ACC112 (cell line): ENCODE data around the gene NNAT.
"Not testable (repeated sequence)": the region's sequence is repeated elsewhere in the genome, so short reads cannot be mapped to it uniquely, and the experiment has no call there.

Experiments
- H2AFZ ChIP-seq: fragments of 200-600 bp; sonication (generic); one replicate; pipeline ENCODE4 v1.6.0; 2017; ENCODE audit warnings: antibody characterized with exemption, low read length; ENCODE audit not compliant: unreplicated experiment
- H3K27ac ChIP-seq: fragments of 200-600 bp; sonication (generic); 2 replicates; pipeline ENCODE4 v1.5.1; 2014; ENCODE audit warnings: low read depth, mild to moderate bottlenecking, antibody characterized with exemption, low read length, moderate library complexity
- H3K27me3 ChIP-seq: fragments of 200-600 bp; sonication (generic); 2 replicates; pipeline ENCODE4 v1.6.1; 2014; ENCODE audit warnings: mild to moderate bottlenecking, antibody characterized with exemption, low read length, moderate library complexity, mixed read lengths; ENCODE audit not compliant: insufficient read depth
- H3K36me3 ChIP-seq: fragments of 200-600 bp; sonication (generic); 2 replicates; pipeline ENCODE4 v1.6.1; 2016; ENCODE audit warnings: mild to moderate bottlenecking, antibody characterized with exemption, low read length, moderate library complexity, mixed read lengths; ENCODE audit not compliant: insufficient read depth
- H3K4me1 ChIP-seq: fragments of 200-600 bp; sonication (generic); one replicate; pipeline ENCODE4 v1.6.1; 2016; ENCODE audit warnings: low read length, mixed read lengths; ENCODE audit not compliant: insufficient read depth, unreplicated experiment, control insufficient read depth
- H3K4me3 ChIP-seq: fragments of 200-600 bp; sonication (generic); 2 replicates; pipeline ENCODE4 v1.5.1; 2014; ENCODE audit warnings: mild to moderate bottlenecking, low read depth, low read length
- H3K79me2 ChIP-seq: fragments of 200-600 bp; sonication (generic); one replicate; pipeline ENCODE4 v1.6.0; 2016; ENCODE audit warnings: low read length; ENCODE audit not compliant: control insufficient read depth, unreplicated experiment, insufficient read depth

NNAT gene

DNA sequence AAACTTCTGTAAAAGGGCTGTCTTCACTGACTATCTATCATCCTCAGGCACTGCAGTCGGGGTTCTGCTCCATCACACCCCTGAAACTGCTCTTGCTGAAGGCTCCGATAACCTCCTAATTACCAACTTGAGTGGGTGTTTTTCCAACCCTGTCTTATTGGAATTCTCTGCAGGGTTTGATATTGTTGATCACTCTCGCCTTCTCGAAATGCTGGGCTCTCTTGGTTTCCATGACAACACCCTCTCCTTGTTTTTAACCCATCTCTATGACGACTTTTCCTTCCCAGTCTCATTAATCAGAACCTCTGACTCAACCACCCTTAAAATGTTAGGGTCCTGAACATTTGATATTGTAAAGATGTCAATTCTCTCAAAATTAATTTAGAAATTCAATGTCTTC, 39.4 kb upstream of the NNAT start:
- no peak overlapping the region for H2AFZ ChIP-seq
- no peaks in the 10 kb centered on the region for H3K4me1 ChIP-seq
- no peaks in the 10 kb centered on the region for H3K79me2 ChIP-seq
- H3K27me3 ChIP-seq, result peaks cover 78% of the 10 kb centered on the region
- no peaks in the 10 kb centered on the region for H3K36me3 ChIP-seq
- no peak overlapping the region for H3K27ac ChIP-seq
- H3K4me3 ChIP-seq, result no peak overlapping the region

- no peaks in the 10 kb centered on the region for H3K36me3 ChIP-seq
These were observed 36.7 kb upstream of the NNAT start for GRCh38 chr20:37484331-37484730.

DNA sequence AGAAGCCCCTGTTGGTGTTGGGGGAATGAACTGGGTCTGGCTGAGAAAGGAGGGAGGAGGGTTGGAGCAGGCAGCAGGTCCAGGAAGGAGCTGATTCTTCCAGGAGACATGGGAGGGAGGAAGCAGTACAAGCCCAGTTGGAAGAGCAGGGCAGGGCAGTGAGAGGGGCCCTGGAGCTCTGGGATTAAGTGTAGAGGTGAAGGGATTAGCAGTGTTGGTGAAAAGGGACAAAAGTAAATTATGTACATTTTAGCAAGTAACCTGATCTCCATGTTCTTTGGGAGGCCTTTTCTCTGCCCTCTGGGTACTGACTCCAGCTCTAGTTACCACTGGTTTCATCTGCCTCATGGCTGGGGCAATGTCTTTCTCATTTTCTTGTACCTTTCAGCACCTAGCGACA, 34.8 kb upstream of the NNAT start:
- H3K36me3 ChIP-seq, H3K79me2 ChIP-seq, H2AFZ ChIP-seq, H3K27ac ChIP-seq, H3K4me3 ChIP-seq, H3K4me1 ChIP-seq: not testable (repeated sequence)
- peaks cover 35% of the 10 kb centered on the region for H3K27me3 ChIP-seq

More at GRCh38 chr20:37484331-37484730, 36.7 kb upstream of the NNAT start:
- peaks cover 51% of the 10 kb centered on the region for H3K27me3 ChIP-seq
- no peaks in the 10 kb centered on the region for H3K79me2 ChIP-seq
- H3K4me3 ChIP-seq, result no peak overlapping the region
- H3K27ac ChIP-seq, result no peak overlapping the region
- no peak overlapping the region for H2AFZ ChIP-seq
- no peaks in the 10 kb centered on the region for H3K4me1 ChIP-seq

DNA sequence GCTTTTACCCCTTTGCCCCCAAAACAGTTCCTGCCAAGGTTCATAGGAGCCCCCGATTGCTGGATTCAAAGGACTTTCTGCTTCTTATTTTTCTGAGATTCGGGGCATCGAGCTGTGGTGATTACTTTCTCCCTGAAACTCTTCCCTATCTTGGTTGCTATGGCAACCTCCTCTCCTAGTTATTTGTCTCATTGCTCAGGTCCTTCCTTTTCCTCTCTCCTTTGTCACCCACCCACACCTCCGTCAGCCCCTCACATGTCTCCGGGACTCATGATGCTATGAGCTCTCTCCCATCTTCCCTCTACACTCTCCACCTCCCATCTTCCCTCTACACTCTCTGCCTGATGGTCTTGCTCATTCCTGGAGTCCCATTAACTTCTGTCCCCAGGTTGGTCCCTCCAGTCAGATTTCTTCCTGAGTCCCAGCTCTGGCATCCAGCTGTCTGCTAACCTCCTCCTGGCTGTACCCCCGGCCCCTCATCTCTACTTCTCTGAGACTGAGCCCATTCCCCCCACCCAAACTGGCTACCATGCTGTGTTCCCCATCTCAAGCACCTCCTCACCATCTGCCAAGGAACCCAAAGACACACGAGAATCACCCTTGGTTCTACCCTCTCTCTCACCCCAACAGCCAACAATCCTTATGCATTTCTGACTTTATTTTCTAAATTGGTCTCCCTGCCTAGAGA, 30.2 kb upstream of the NNAT start:
- Histone ChIP-seq H3K4me1 (no peaks in the 10 kb centered on the region), H3K27ac (no peak overlapping the region), H3K79me2 (no peaks in the 10 kb centered on the region), H2AFZ (no peak overlapping the region), H3K27me3 (peaks cover 3% of the 10 kb centered on the region), H3K36me3 (no peaks in the 10 kb centered on the region), H3K4me3 (no peak overlapping the region)

GRCh38 chr20:37492096-37492625, 28.9 kb upstream of the NNAT start:
- Histone ChIP-seq H3K4me3 (no peak overlapping the region), H3K4me1 (no peaks in the 10 kb centered on the region), H3K27me3 (no peaks in the 10 kb centered on the region; the same call in 1 of the 2 replicates), H2AFZ (no peak overlapping the region), H3K79me2 (no peaks in the 10 kb centered on the region), H3K36me3 (no peaks in the 10 kb centered on the region), H3K27ac (no peak overlapping the region)

GRCh38 chr20:37492945-37493344, 28.1 kb upstream of the NNAT start:
- Histone ChIP-seq H3K79me2 (no peaks in the 10 kb centered on the region), H3K27ac (no peak overlapping the region), H2AFZ (no peak overlapping the region), H3K4me3 (no peak overlapping the region), H3K27me3 (no peaks in the 10 kb centered on the region), H3K4me1 (no peaks in the 10 kb centered on the region), H3K36me3 (no peaks in the 10 kb centered on the region)

DNA sequence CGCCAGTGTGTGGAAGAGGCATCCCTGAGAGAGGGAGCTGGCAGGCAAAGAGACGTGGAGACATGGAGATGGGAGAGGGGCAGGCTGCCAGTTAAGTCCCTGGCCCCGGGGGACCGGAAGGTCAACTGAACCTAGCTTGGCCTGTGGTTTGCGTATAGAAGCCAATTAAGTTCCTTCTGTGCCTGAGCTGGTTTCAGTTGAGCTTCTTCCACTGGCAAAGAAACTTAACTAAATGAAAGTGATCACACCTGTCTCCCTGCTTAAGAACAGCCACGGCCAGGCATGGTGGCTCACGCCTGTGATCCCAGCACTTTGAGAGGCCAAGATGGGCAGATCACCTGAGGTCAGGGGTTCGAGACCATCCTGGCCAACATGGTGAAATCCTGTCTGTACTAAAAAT, 26.7 kb upstream of the NNAT start:
- Histone ChIP-seq H3K36me3 (no peaks in the 10 kb centered on the region), H3K4me1 (no peaks in the 10 kb centered on the region), H2AFZ (no peak overlapping the region), H3K27me3 (no peaks in the 10 kb centered on the region), H3K79me2 (no peaks in the 10 kb centered on the region), H3K27ac (no peak overlapping the region), H3K4me3 (no peak overlapping the region)

DNA sequence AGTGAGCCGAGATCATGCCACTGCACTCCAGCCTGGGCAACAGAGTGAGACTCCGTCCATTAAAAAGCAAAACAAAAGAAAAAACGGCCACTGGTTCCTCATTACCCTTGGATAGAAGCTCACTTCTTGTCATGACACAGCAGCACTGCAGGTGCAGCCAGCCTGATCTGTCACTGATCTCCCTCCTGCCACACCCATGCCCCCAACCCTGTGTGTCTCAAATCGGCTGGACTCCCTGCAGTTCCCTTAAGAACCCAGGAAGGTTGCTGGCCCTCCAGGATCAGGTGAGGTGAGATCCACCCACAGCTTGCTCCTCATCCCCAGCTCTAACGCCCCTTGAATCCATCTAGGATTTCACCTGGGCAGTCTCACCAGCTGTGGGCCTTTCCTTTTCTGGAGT, 26.3 kb upstream of the NNAT start:
- Histone ChIP-seq H3K4me3 (no peak overlapping the region), H3K79me2 (no peaks in the 10 kb centered on the region), H3K27ac (no peak overlapping the region), H2AFZ (no peak overlapping the region), H3K27me3 (no peaks in the 10 kb centered on the region), H3K36me3 (no peaks in the 10 kb centered on the region), H3K4me1 (no peaks in the 10 kb centered on the region)

GRCh38 chr20:37498066-37498665, 22.9 kb upstream of the NNAT start:
- no peak overlapping the region for H3K4me3 ChIP-seq
- H3K27ac ChIP-seq, result no peak overlapping the region
- no peak overlapping the region for H2AFZ ChIP-seq
- H3K36me3 ChIP-seq, result no peaks in the 10 kb centered on the region
- no peaks in the 10 kb centered on the region for H3K27me3 ChIP-seq
- no peaks in the 10 kb centered on the region for H3K79me2 ChIP-seq
- no peaks in the 10 kb centered on the region for H3K4me1 ChIP-seq

DNA sequence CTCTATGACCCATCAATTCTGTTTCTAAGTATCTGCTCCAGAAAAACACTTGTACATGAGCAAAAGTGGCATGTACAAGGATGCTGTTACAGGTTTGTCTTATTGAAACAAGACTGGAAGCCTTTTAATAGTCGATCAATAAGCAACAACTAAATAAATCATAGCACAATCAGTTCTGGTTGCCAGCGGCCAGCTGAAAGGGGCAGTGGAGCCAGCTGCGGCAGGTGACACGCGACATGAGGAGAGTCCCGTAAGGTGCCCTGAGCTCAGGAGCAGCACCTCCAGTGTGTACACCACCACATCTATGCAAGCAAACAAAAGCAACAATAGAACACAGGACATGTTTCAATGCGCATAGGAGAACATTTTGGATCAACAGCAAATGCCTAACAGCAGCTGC, 20.7 kb upstream of the NNAT start:
- H3K79me2 ChIP-seq, result no peaks in the 10 kb centered on the region
- H3K27me3 ChIP-seq, result no peaks in the 10 kb centered on the region
- H2AFZ ChIP-seq, result no peak overlapping the region
- no peaks in the 10 kb centered on the region for H3K4me1 ChIP-seq
- H3K4me3 ChIP-seq, result no peak overlapping the region
- H3K36me3 ChIP-seq, result no peaks in the 10 kb centered on the region
- H3K27ac ChIP-seq, result no peak overlapping the region

DNA sequence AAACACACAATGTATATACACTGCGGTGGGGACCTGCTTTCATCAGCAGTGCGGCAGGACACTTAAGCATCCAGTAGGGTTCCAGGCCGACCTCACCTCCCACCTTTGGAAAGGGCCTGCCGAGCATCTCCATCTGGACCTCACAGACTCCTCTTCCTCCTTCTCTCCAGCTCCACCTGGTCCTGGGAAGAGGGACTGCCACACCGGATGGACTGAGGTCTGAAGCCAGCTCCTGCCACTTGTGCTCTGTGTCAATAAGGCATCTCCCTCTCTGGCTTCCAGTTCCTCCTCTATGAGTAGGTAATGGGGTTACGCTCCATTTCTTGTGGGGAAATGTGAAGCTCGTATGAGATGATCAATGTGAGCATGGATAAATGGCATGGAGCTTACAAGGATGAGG, 19.1 kb upstream of the NNAT start:
- Histone ChIP-seq H3K4me1 (no peaks in the 10 kb centered on the region), H3K27me3 (no peaks in the 10 kb centered on the region), H3K27ac (no peak overlapping the region), H3K4me3 (no peak overlapping the region), H3K36me3 (no peaks in the 10 kb centered on the region), H3K79me2 (no peaks in the 10 kb centered on the region), H2AFZ (no peak overlapping the region)
